Mononuclear cell (primary cell): Measurements from ENCODE around the gene GRIN2B. TPM values are rescaled to one million over a fixed set of nuclear protein-coding genes. Genes with fewer than 3 reads are reported as not detected.

Source experiments
- H3K27me3 ChIP-seq: 2 replicates; pipeline ENCODE4 v1.6.0; 2011; ENCODE audit warnings: low read length, control low read depth; ENCODE audit not compliant: insufficient read depth
- H3K4me1 ChIP-seq: 2 replicates; pipeline ENCODE4 v1.5.1; 2011; ENCODE audit warnings: mild to moderate bottlenecking, low read length, control low read depth; ENCODE audit not compliant: insufficient read depth
- H3K4me3 ChIP-seq: 2 replicates; pipeline ENCODE4 v1.5.1; 2011; ENCODE audit warnings: mild to moderate bottlenecking, low read length, moderate library complexity
- H3K9me3 ChIP-seq: 2 replicates; pipeline ENCODE4 v1.5.1; 2011; ENCODE audit warnings: low read depth, mild to moderate bottlenecking, control low read depth, low read length
- total RNA-seq: library from RNA; depleted of rRNA; stranded (reverse); fragments of >200 nt; gene quantifications from one replicate; pipeline ENCODE4 v1.2.3, GENCODE V29; 2012

The GRIN2B gene
- total RNA-seq, 1 donor = under 0.01 TPM

GRCh38 chr12:13973996-13974395 lies 7.4 kb downstream of the GRIN2B start:
- no peak overlapping the region for H3K4me3 ChIP-seq
- no peaks in the 10 kb centered on the region for H3K4me1 ChIP-seq
- H3K9me3 ChIP-seq = no peaks in the 10 kb centered on the region
- peaks cover 10% of the 10 kb centered on the region for H3K27me3 ChIP-seq

GRCh38 chr12:13970803-13971202 lies 10.6 kb downstream of the GRIN2B start:
- H3K4me3 ChIP-seq = no peak overlapping the region
- H3K4me1 ChIP-seq = no peaks in the 10 kb centered on the region
- no peaks in the 10 kb centered on the region for H3K27me3 ChIP-seq
- H3K9me3 ChIP-seq = no peaks in the 10 kb centered on the region

- Histone ChIP-seq H3K4me1 (no peaks in the 10 kb centered on the region), H3K9me3 (no peaks in the 10 kb centered on the region)
These were observed 13.1 kb downstream of the GRIN2B start for GRCh38 chr12:13968281-13968680.

GRCh38 chr12:13964666-13965065 lies 16.7 kb downstream of the GRIN2B start:
- Histone ChIP-seq H3K4me1 (no peaks in the 10 kb centered on the region), H3K9me3 (no peaks in the 10 kb centered on the region), H3K27me3 (no peaks in the 10 kb centered on the region), H3K4me3 (no peak overlapping the region)

More at GRCh38 chr12:13968281-13968680, 13.1 kb downstream of the GRIN2B start:
- no peak overlapping the region for H3K4me3 ChIP-seq
- H3K27me3 ChIP-seq = no peaks in the 10 kb centered on the region

GRCh38 chr12:13962699-13963098 lies 18.7 kb downstream of the GRIN2B start:
- no peaks in the 10 kb centered on the region for H3K27me3 ChIP-seq
- H3K4me1 ChIP-seq = no peaks in the 10 kb centered on the region
- no peak overlapping the region for H3K4me3 ChIP-seq
- no peaks in the 10 kb centered on the region for H3K9me3 ChIP-seq

- Histone ChIP-seq H3K4me1 (no peaks in the 10 kb centered on the region), H3K9me3 (no peaks in the 10 kb centered on the region), H3K4me3 (no peak overlapping the region), H3K27me3 (no peaks in the 10 kb centered on the region)
These were observed 19.4 kb downstream of the GRIN2B start for GRCh38 chr12:13961971-13962370.

GRCh38 chr12:13959131-13959723 lies 22.2 kb downstream of the GRIN2B start:
- Histone ChIP-seq H3K4me1 (no peaks in the 10 kb centered on the region), H3K9me3 (no peaks in the 10 kb centered on the region), H3K4me3 (no peak overlapping the region), H3K27me3 (no peaks in the 10 kb centered on the region)

- no peaks in the 10 kb centered on the region for H3K27me3 ChIP-seq
- H3K4me1 ChIP-seq = no peaks in the 10 kb centered on the region
- H3K9me3 ChIP-seq = no peaks in the 10 kb centered on the region
- no peak overlapping the region for H3K4me3 ChIP-seq
These were observed 23.8 kb downstream of the GRIN2B start for GRCh38 chr12:13957576-13957975.

GRCh38 chr12:13956060-13956590 lies 25.3 kb downstream of the GRIN2B start:
- H3K4me1 ChIP-seq = no peaks in the 10 kb centered on the region
- no peaks in the 10 kb centered on the region for H3K27me3 ChIP-seq
- H3K4me3 ChIP-seq = no peak overlapping the region
- no peaks in the 10 kb centered on the region for H3K9me3 ChIP-seq

GRCh38 chr12:13952096-13952495 lies 29.3 kb downstream of the GRIN2B start:
- H3K9me3 ChIP-seq = no peaks in the 10 kb centered on the region
- peaks cover 2% of the 10 kb centered on the region for H3K27me3 ChIP-seq
- H3K4me3 ChIP-seq = no peak overlapping the region
- no peaks in the 10 kb centered on the region for H3K4me1 ChIP-seq

GRCh38 chr12:13950502-13950901 lies 30.9 kb downstream of the GRIN2B start:
- no peak overlapping the region for H3K4me3 ChIP-seq
- peaks cover 3% of the 10 kb centered on the region for H3K27me3 ChIP-seq
- no peaks in the 10 kb centered on the region for H3K9me3 ChIP-seq
- H3K4me1 ChIP-seq = no peaks in the 10 kb centered on the region

GRCh38 chr12:13948621-13949020 lies 32.8 kb downstream of the GRIN2B start:
- H3K9me3 ChIP-seq = no peaks in the 10 kb centered on the region
- H3K4me3 ChIP-seq = no peak overlapping the region
- H3K4me1 ChIP-seq = no peaks in the 10 kb centered on the region
- peaks cover 7% of the 10 kb centered on the region for H3K27me3 ChIP-seq

- H3K27me3 ChIP-seq = peaks cover 10% of the 10 kb centered on the region
- H3K4me3 ChIP-seq = no peak overlapping the region
- no peaks in the 10 kb centered on the region for H3K4me1 ChIP-seq
- H3K9me3 ChIP-seq = no peaks in the 10 kb centered on the region
These were observed 34.0 kb downstream of the GRIN2B start for GRCh38 chr12:13947276-13947946.

GRCh38 chr12:13945641-13946040 lies 35.8 kb downstream of the GRIN2B start:
- Histone ChIP-seq H3K27me3 (peaks cover 16% of the 10 kb centered on the region), H3K4me1 (no peaks in the 10 kb centered on the region), H3K9me3 (no peaks in the 10 kb centered on the region), H3K4me3 (no peak overlapping the region)

GRCh38 chr12:13945236-13945635 lies 36.2 kb downstream of the GRIN2B start:
- H3K4me1 ChIP-seq = no peaks in the 10 kb centered on the region
- peaks cover 16% of the 10 kb centered on the region for H3K27me3 ChIP-seq
- H3K4me3 ChIP-seq = no peak overlapping the region
- H3K9me3 ChIP-seq = no peaks in the 10 kb centered on the region

- Histone ChIP-seq H3K4me3 (no peak overlapping the region), H3K27me3 (peaks cover 16% of the 10 kb centered on the region), H3K4me1 (no peaks in the 10 kb centered on the region), H3K9me3 (peaks cover 9% of the 10 kb centered on the region)
These were observed 38.6 kb downstream of the GRIN2B start for GRCh38 chr12:13942826-13943225.
